Right forelimb (tissue), 1 donor: Measurements from ENCODE around the gene SLCO3A1.

Source experiments
- DNase-seq: peaks from one replicate; pipeline ENCODE4 v3.0.0-alpha.2; 2018

The SLCO3A1 gene

DNA sequence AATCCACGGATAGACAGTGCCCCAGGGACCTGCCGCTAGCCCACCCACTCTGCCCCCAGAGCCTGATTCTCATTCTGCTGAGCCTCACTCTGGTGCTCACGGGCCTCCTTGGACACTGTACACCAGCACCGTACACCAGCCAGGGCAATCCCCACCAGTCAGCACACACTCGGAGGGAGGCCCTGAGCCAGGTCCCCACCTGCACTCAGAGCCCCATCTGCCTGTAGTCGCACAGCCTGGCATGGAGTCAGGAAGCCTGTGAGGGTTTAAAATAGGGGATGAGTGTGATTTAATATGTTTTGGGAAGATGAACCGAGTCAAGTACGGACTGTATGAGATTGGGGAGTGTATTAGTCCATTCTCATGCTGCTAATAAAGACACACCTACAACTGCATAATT is 223.0 kb downstream of the SLCO3A1 start:
- DNase-seq = no peak

DNA sequence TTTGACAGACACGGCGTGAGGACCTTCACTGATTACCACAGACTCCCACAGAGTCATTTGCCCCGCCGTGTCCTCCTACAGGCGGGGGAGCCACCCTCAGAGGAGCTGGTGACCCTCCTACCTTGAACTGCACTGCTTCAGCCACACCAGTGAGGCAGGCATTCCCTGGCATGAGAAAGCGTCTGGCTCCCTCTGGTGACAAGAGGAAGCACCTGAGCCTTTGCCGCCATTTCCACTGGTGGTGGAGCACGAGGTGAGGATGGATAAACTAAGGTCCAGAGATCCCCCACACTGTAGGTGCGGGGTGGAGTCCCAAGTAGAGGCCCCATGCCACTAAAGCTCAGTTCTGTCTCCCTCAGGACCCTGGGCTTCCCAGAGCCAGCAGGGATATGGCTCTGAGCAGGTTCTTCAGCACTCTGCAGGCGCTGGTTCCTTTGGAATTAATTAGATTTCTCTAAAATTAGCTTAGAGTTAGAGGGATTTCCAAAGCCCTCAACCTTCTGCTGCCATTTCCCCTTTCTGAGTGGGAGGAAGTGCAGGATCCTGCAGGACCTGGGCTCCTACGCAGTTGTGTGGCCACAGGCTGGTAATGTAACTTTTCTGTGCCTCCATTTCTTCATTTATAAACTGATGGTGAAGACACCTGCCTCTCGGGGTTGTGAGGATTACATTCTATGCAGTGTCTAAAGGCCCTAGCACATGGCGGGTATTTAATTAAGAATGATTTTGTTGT is 224.0 kb downstream of the SLCO3A1 start:
- DNase-seq = peak; percentile 72

DNA sequence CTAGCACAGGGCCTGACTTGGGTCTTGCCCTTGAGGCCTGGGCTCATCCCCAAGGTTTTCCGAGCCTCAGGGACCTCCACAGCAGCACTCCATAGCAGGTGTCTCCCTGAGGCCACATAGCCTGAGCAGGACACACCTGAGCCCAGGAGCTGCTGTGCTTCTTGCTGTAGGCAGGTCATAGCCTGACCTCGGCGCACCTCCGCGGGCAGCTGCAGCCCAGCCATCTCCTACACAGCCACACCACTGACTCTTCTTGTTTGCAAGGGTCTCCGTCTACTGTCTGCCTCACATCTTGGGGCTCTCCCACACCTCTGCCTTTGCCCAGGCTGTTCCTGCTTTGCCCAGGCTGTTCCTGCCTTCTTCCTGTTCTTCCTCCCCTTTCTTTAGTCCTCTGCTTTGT is 224.8 kb downstream of the SLCO3A1 start:
- no peak for DNase-seq

DNA sequence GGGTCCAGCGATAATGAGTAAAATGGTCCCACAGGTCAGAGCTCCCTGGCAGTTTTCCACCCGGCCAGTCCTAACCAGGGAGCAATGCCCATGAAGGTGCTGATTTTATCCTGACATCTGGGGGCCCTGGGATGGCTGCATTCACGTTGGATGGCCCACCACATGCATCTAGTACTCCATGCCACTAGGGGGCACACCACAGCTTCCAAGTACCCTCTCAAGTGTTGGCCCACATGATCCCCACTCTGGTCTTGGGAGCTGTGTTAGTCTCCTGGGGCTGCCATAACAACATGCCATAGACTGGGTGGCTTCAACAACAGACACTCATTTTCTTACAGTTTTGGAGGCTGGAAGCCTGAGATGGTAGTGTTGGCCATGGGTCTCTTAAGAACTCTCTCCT is 225.5 kb downstream of the SLCO3A1 start:
- no peak for DNase-seq

DNA sequence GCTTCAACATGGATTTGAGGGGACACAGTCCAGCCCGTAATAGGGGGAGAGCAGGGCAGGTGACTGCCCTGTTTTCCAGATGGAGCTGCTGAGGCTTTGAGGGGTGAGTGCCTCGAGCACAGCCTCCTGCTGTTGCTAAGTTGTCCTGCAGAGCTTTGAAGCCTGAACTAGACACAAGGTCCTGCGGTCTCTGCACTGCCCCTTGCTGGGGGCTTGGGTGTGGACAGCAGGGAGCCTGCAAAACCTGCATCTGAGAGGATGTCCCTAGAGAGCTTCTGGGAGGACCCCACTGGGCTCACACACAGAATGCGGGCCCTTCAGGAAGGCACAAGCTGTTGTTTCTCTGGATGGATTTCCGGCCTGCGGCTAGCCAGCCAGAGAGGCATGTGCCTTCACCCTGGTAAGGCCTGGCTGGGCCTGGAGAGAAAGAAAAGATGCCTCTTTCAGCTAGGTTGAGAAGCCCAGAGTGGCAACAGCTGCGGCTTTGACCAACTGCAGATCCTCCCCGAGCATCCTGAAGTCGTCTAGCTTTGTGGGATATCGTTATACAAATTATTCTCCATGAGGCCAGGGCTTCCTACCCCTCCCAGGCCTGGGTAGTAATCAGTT is 226.2 kb downstream of the SLCO3A1 start:
- DNase-seq = no peak

DNA sequence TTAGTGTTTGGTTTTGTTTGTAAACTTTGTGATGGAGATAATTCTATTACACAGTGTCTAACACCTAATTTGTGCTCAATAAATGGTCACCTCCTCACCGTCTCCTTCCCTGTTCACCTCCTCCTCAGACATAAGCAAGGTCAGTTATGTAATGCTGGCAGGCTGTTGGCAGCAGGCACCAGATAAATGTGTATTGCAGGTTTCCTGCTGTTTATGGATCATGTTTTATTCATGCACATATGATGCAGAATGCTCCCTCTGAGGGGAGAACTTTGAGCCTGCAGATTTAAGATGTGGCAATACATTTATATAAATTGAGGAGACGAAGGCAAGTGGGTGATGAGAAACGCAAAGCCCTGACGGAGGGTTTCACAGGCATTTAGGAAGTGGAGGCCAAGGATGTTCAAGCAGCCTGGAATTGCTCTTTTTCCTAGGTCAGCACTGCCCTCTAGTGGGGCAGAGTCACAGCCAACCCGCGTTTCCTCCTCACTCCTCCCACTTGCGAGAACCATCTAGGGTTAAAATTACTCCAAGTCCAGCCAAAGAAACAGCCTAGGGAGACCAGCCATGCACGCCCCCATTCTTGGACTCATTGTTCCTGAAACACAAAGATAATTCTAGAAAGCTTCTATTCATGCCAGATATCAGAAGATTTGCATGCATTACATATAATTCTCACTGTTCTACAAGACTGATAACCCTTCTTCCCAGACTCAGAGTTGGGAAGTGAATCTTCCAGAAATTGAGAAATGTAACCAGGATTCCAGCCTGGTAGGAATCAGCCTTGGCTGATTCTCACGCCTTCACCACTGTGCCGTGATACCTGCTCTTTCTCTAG is 228.7 kb downstream of the SLCO3A1 start:
- peak; percentile 85 for DNase-seq

DNA sequence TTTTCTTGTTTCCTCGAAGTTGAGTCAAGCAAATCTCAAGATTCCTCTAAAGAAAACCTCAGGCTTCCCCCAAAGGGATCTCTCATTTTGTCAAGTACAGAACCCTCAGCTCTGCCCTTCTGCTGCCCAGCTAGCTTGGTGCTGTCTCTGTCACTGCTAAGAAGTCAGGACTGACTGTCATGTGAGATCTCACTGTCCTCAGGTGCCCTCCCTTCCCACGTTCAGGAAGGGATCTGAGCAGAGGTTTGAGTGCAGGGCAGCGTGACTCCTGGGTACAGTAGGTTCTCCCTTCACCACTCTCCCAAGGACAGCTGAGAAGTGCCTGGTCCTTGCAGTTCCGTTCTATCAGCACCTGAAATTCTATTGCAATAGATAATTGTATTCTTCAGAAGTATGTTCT is 229.7 kb downstream of the SLCO3A1 start:
- DNase-seq = no peak

DNA sequence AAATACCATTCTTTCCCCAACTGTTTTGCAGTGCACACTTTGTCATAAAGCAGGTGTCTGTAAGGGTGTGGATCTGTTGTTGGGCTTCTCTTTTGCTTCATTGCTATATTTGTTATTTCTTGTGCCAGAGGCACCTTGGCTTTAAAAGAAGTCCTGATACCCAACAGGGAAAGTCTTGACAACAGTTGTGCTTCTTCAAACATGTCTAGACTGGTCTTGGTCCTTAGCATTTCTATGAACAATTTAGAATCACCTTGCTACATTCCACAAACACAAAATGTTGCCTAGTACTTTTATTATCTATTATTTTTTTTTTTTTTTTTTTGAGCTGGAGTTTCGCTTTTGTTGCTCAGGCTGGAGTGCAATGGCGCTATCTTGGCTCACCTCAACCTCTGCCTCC is 233.7 kb downstream of the SLCO3A1 start:
- no peak for DNase-seq

DNA sequence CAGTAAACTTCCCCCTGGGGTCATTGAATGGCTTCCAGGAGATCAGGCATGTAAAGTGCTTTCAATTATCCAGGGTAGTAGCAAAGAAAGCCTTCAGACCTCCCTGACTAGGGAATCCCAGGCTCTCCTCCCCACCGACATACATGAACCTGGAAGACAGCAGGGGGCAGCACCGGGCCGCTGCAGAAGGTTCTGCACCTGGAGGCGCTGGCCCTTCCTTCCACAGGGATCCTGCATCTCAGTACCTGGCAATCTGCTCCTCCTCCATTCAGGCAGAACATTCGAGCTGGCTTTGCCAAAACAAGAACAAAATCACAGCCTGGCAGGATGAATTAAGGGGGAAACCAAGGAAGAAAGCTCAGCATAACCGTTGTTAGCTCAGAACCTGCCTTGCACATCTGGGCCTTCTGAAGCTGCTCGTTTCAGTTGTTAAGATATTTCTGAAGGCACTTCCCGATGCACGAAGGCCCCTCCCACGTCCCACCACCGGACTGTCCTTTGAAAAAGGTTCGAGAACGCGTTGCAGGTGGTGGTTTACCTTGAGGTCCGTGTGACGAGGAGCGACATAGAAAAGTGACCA is 237.7 kb downstream of the SLCO3A1 start:
- DNase-seq = peak; percentile 71

DNA sequence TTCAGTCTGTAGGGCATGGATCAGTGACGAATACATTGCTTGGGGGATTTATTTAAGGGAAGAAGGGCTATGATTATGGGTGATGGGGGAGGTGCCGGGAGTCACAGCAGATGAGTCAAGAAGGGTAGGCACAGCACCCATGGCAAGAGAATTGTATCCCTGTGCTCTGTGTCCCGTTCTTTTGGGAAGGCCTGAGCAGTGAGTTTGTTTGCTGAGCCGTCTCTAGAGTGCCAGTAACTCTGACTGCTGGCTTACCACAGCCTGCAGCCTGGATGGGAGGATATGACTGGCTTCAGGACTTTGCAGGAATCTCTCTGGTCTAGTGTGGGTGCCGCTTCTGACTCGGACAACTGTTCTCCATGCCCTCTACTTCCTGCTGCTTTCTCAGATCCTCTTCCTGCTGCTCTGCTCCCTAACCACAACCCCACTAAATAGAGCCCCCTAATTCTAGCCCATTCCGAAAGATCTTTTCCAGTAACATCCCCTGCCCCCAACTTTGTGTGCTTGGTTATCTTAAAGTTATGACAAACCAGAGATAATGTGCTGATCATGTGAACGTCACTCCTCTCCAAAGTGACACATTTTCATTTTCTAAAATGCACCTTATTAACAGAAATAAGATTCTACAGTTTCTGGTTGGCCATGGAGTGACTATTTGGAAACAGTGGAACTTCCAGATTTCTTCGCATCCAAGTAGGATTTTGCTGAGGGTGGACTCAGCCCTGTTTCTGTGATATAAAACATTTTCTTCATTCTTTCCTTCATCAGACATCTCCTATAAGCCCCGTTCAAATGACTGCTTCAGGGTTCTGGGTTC is 239.0 kb downstream of the SLCO3A1 start:
- no peak for DNase-seq

DNA sequence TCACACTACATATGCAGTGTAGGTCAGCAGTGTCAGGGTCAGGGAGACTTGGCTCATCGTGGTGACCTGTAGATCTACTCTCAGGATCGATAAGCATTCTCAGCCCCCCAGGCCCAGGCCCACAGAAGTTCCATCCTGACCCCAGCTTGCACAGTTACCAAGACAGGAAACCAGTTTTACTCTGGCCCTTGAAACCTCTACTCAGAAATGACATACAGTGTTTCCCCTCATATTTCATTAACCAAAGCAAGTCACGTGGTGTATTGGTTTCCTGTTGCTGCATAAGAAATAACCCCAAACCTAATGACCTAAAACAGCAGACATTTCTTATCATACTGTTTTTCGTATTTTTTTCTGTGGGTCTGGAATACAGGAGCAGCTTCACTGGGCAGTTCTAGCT is 242.2 kb downstream of the SLCO3A1 start:
- no peak for DNase-seq

DNA sequence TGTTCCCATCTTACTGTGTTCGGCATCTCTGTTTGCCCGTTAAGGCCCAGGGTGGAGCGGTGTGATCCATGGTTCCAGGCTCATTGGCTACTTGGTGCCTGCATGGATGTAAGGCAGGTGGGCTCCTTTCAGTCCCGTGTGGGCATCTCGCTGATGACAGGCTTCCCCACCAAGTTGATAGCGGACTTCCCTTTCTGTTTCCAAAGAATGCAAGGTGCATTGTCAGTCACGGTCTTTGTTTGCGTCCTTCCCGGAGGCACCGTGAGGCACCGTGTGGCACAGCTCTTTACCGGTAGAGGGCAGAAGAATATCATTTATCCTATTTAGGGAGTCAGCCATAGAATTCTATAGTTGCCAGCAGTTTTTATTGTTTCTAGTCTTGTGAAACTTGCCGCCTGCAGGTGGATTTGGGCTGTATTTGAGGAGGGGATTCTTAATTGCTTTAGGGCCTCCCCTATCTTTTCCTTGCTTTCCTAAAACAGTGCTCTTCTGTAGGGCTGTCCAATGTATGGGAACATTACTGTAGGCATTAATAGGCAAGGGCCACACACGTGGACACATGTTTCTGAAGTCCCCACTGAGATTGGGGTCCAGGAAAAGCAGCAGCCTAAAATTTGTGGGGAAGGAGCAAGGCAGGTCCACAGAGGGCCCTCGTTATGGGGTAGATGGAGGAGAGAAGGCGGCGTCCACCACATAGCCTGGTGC is 244.1 kb downstream of the SLCO3A1 start:
- peak; percentile 62 for DNase-seq

DNA sequence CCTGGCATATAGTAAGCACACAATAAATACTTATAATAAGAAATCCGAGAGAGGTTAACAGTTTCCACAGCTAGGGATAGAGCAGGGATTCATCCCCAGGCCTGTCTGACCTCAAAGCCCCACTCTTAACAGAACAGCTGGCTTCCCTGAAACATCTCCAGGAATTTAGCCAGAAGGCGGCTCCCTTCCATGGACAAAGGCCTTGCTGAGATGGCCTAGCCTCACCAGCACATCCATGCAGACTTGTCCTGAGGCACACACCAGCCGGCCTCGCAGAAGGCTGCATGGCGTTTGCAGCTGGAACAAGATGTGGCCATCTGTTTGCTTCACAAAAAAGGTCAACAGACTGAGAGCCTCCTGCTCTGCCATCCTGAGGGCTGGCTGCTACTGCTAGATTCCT is 245.4 kb downstream of the SLCO3A1 start:
- DNase-seq = no peak

DNA sequence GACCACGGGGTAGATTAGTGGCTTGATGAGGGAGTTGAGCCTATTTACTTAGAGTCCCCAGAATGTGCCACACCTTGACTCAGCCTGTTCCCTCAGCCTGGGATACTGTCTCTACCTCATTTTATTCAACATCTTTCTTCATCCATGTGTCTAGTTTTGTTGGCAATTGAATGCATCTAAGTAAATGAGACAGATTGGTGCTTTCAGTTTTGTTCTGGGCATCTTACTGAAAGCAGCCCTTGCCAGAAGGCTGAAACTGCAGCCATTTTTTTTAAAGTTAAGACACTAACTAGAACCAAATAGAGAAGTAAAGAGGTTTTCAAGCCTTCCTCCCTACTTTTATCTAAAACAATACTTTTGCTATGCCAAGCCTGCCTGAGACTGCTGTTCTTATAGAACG is 246.8 kb downstream of the SLCO3A1 start:
- DNase-seq = no peak

DNA sequence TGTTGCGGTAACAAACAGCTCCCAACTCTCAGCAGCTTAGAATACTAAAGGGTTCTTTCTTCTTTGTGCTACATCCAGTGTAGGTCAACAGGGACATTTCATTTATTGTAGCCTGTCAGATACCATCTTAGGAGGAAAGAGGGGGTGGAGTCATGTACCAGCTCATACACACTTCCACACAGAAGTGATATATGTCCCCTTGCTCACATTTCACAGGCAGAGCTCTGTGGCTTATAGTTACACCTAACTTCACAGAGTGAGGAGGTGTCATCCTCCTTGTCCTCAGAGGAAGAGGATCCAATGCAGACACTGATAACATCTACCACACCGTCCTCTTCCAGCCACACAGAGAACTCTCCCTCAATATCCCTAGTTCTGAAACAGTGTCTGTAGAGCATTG is 247.2 kb downstream of the SLCO3A1 start:
- no peak for DNase-seq

DNA sequence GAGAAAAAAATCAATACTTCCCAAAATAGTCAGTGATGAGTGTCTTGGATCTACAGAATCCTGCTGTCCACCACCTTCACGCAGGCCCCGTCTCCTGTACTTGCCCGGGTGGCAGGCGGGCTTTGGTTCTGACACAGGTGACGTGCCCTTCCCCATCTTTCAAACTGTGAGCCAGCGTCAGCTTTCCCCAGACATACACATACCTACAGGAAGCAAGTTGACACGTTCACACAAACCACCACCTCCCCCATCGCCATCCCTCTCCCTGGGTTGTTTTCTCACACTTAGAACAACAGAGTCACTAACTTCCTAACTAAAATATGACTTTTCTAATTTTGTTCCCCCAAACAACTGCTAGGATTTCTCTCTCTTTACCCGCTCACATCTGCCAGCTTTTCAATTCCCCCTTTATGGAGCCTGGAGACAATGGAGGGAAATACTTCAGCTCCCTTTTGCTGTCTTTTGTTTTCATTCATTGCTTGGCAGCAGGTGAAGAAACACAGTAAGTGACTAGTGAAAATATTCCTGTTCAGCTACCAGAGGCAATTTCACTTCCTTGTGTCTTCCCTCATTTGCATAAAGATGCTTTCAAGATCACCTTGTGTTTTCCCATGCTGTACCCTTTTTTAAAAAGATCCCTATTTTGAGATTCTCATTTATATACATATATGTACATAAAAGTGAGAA is 248.3 kb downstream of the SLCO3A1 start:
- no peak for DNase-seq

DNA sequence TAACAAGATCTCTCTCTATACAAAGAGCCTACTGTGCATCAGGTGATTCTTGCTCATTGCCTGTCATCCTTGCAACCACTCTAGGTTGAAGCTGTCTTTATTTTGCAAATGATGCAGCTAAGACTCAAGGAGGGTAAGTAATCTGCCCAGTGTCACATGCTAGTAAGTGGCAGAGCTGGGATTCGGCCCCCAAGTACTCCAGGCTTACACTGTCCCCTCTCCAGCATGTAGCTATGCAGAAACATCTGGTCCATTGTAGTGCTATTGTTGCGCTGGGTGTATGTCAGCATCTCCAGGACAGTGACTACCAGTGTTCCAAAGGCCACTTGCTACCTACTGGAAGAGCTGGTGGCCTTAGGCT is 248.9 kb downstream of the SLCO3A1 start:
- no peak for DNase-seq

DNA sequence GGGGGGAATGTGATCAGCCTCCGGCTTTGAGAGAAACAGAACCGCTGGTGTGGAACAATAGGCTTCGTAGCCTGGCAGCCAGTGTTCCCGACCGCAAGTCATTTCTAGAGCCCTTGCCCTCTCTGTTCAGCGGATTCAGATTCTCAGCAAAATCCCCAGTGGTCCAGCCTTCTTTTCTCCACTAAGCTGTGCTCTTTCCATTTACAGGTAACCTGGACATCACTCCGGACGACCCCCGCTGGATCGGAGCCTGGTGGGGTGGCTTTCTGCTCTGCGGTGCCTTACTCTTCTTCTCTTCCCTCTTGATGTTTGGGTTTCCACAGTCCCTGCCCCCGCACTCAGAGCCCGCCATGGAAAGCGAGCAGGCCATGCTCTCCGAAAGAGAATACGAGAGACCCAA is 250.6 kb downstream of the SLCO3A1 start:
- DNase-seq = no peak

DNA sequence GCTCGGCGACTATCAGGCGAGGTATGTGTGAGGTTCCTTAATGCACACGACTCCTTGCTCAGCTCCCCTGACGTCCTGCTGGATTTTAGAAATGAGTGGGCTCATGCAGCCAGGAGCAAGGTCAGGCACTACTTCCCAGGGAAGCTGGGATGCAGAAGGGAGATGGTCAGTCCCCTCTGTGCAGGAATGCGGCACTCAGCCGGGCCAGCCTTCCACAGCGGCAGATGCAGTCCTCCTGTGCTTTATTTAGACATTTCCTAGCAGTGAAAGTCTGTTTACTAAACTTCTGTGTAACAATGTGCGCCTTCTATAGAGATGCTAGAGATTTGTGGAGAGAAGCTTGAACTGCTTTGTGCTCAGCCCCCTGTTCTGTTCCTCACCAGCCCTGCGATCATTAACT is 252.1 kb downstream of the SLCO3A1 start:
- no peak for DNase-seq

DNA sequence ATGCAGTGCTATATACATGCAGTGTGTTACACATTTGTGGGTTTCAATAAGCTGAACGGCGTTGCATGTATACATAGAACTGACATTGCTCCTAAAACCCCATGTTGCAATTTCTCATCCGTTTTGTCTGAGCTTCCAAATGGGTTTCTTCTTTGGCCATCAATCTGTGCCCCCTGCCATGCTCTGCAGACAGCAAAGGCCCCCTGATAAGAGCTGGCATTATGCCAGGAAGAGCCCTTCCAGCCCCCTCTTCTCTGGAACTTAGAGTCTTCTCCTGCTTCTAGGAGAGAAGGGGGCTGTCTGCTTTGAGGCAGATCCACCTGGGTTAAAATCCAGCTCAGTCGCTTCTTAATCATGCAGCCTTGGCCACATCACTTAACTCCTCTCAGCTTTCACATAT is 254.0 kb downstream of the SLCO3A1 start:
- no peak for DNase-seq

DNA sequence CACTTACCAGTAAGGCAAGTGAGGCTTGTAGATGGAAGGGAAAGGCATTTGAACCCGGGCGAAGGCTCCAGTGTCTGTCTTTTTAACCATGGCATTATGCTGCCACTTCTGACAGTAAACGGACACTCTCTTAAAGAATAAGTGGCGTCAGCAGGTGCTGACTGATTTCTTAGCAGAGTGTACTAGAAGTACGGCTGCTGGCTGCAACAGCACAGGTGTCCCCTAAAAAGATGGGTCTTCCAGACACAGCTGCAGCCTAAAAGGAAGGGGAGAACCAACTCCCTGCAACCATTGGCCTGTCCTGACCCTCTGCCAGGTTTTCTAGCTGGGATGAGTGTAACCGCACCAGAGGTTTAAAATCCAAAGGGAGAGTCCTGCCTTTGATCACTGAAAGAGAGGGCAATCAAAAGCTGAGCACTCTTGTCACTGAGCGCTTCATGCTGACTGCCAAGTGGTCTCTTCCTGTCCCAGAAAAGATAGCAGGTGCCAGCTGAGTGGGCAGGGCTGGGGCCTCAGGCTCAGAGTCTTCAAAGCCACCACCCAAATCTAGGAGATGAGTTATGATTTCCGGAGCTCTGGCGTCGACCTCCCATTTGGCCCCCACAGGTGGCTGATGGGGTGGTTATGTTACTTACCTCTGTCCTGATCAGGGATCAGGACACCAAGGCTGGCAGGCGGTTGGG is 255.8 kb downstream of the SLCO3A1 start:
- no peak for DNase-seq
